SK-N-SH treated with all-trans-retinoic acid at 6 μM for 48 hours (cell line): ENCODE results near the gene ASPDH.

Experiments used
- ATAC-seq: fragments of 200-7000 bp; cut with Tn5 transposase; 3 replicates; pipeline ENCODE4 v1.9.1; 2020; ENCODE audit warnings: mild to moderate bottlenecking, moderate library complexity
- ARNTL ChIP-seq: fragments of 450-650 bp; formaldehyde crosslinking; IDR thresholded peaks from 2 replicates; pipeline ENCODE4 v1.5.0; 2020; ENCODE audit warnings: low read depth, mild to moderate bottlenecking, moderate library complexity, borderline replicate concordance
- CSDC2 ChIP-seq: fragments of 250-450 bp; sonication (Bioruptor Pico); IDR thresholded peaks from 2 replicates; pipeline ENCODE4 v1.5.0; 2020; ENCODE audit warnings: mild to moderate bottlenecking, moderate library complexity
- ESRRG ChIP-seq: fragments of 250-450 bp; sonication (Bioruptor Pico); IDR thresholded peaks from 2 replicates; pipeline ENCODE4 v1.6.1; 2021; ENCODE audit warnings: mild to moderate bottlenecking
- GLIS3 ChIP-seq: fragments of 250-450 bp; sonication (Bioruptor Pico); IDR thresholded peaks from 2 replicates; pipeline ENCODE4 v1.5.0; 2020; ENCODE audit warnings: mild to moderate bottlenecking, moderate library complexity
- ISL1 ChIP-seq: fragments of 250-450 bp; sonication (Bioruptor Pico); IDR thresholded peaks from 2 replicates; pipeline ENCODE4 v2.1.2; 2022; ENCODE audit warnings: mild to moderate bottlenecking, moderate library complexity
- OSR1 ChIP-seq: fragments of 250-450 bp; sonication (Bioruptor Pico); IDR thresholded peaks from 2 replicates; pipeline ENCODE4 v1.8.0; 2022; ENCODE audit warnings: moderate library complexity, mild to moderate bottlenecking, inconsistent platforms
- PPARA ChIP-seq: fragments of 250-450 bp; sonication (Bioruptor Pico); IDR thresholded peaks from 2 replicates; pipeline ENCODE4 v1.5.0; 2020; ENCODE audit warnings: mild to moderate bottlenecking, borderline replicate concordance
- RARB ChIP-seq: fragments of 250-450 bp; sonication (Bioruptor Pico); IDR thresholded peaks from 2 replicates; pipeline ENCODE4 v1.8.0; 2021; ENCODE audit warnings: mild to moderate bottlenecking, moderate library complexity
- SNAI2 ChIP-seq: fragments of 250-450 bp; sonication (Bioruptor Pico); IDR thresholded peaks from 2 replicates; pipeline ENCODE4 v1.5.0; 2020; ENCODE audit warnings: mild to moderate bottlenecking, moderate library complexity
- TCF4 ChIP-seq: fragments of 250-450 bp; sonication (Bioruptor Pico); IDR thresholded peaks from 2 replicates; pipeline ENCODE4 v1.8.0; 2021; ENCODE audit warnings: mild to moderate bottlenecking, moderate library complexity, borderline replicate concordance
- TOX ChIP-seq: fragments of 250-450 bp; sonication (Bioruptor Pico); IDR thresholded peaks from 2 replicates; pipeline ENCODE4 v1.8.0; 2021; ENCODE audit warnings: mild to moderate bottlenecking, moderate library complexity, borderline replicate concordance
- ZC3H10 ChIP-seq: fragments of 250-450 bp; sonication (Bioruptor Pico); IDR thresholded peaks from 2 replicates; pipeline ENCODE4 v1.5.1; 2021; ENCODE audit warnings: mild to moderate bottlenecking, moderate library complexity
- ZFP3 ChIP-seq: fragments of 250-450 bp; sonication (Bioruptor Pico); IDR thresholded peaks from 2 replicates; pipeline ENCODE4 v1.5.0; 2020; ENCODE audit warnings: mild to moderate bottlenecking, moderate library complexity
- ZFP30 ChIP-seq: fragments of 450-650 bp; formaldehyde crosslinking; IDR thresholded peaks from 2 replicates; pipeline ENCODE4 v1.5.0; 2022; ENCODE audit warnings: mild to moderate bottlenecking, moderate library complexity
- ZNF70 ChIP-seq: fragments of 450-650 bp; formaldehyde crosslinking; IDR thresholded peaks from 2 replicates; pipeline ENCODE4 v1.5.0; 2020; ENCODE audit warnings: mild to moderate bottlenecking, moderate library complexity
- TF ChIP-seq, protein P1 (sequence below): fragments of 250-450 bp; sonication (Bioruptor Pico); IDR thresholded peaks from 2 replicates; pipeline ENCODE4 v1.5.1; 2021; ENCODE audit warnings: mild to moderate bottlenecking, moderate library complexity
- TF ChIP-seq, protein P2 (sequence below): fragments of 250-450 bp; sonication (Bioruptor Pico); IDR thresholded peaks from 2 replicates; pipeline ENCODE4 v1.8.0; 2020; ENCODE audit warnings: mild to moderate bottlenecking, moderate library complexity, borderline replicate concordance
- TF ChIP-seq, protein P3 (sequence below): fragments of 250-450 bp; sonication (Bioruptor Pico); IDR thresholded peaks from 2 replicates; pipeline ENCODE4 v1.5.0; 2020; ENCODE audit warnings: mild to moderate bottlenecking, moderate library complexity
- TF ChIP-seq, protein P4 (sequence below): fragments of 250-450 bp; sonication (Bioruptor Pico); IDR thresholded peaks from 2 replicates; pipeline ENCODE4 v1.5.1; 2020; ENCODE audit warnings: low read depth, mild to moderate bottlenecking, moderate library complexity

Gene ASPDH

DNA sequence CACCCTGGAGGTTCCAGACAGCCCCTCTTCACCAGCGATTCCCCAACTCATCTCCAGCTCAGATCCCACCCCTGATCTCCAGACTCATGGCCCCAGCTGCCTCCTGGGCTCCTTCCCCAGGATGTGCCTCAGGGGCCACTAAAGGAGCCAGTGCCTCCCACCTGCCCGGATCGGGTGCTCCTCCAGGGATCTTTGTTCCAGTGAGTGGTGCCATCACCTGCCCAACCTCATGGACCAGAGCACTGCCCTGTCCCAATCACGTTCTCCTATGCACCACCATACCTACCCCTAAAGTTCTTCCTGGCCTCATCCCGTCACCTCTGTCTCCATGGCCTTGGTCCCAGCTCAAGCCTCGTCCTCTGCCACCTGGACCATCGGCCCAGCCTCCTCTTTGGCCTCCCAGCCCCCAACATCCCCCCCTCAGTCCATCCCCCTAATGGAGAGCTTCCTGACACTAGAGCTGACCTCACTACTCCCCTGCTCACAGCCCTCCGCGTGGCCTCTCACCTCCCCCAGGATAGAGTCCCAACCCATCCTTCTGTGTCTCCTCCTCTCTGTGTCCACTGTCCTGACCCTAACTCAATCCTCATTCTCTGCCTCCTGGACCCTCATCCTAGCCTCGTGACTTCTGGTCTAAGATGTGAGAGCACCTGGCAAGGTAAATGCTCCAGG, 28.3 kb downstream of the ASPDH start:
- no peak for TF ChIP-seq TCF4 (CRISPR knock-in tag)
- TF ChIP-seq CSDC2 (CRISPR knock-in tag): no peak
- TF ChIP-seq ZFP30: no peak
- no peak for TF ChIP-seq TOX (CRISPR knock-in tag)
- no peak for TF ChIP-seq SNAI2 (CRISPR knock-in tag)
- no peak for TF ChIP-seq ZC3H10 (CRISPR knock-in tag)
- TF ChIP-seq, protein P1, sequence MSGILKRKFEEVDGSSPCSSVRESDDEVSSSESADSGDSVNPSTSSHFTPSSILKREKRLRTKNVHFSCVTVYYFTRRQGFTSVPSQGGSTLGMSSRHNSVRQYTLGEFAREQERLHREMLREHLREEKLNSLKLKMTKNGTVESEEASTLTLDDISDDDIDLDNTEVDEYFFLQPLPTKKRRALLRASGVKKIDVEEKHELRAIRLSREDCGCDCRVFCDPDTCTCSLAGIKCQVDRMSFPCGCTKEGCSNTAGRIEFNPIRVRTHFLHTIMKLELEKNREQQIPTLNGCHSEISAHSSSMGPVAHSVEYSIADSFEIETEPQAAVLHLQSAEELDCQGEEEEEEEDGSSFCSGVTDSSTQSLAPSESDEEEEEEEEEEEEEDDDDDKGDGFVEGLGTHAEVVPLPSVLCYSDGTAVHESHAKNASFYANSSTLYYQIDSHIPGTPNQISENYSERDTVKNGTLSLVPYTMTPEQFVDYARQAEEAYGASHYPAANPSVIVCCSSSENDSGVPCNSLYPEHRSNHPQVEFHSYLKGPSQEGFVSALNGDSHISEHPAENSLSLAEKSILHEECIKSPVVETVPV: no peak
- TF ChIP-seq, protein P2, sequence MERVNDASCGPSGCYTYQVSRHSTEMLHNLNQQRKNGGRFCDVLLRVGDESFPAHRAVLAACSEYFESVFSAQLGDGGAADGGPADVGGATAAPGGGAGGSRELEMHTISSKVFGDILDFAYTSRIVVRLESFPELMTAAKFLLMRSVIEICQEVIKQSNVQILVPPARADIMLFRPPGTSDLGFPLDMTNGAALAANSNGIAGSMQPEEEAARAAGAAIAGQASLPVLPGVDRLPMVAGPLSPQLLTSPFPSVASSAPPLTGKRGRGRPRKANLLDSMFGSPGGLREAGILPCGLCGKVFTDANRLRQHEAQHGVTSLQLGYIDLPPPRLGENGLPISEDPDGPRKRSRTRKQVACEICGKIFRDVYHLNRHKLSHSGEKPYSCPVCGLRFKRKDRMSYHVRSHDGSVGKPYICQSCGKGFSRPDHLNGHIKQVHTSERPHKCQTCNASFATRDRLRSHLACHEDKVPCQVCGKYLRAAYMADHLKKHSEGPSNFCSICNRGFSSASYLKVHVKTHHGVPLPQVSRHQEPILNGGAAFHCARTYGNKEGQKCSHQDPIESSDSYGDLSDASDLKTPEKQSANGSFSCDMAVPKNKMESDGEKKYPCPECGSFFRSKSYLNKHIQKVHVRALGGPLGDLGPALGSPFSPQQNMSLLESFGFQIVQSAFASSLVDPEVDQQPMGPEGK (CRISPR knock-in tag): no peak
- no peak for TF ChIP-seq RARB
- TF ChIP-seq, protein P3, sequence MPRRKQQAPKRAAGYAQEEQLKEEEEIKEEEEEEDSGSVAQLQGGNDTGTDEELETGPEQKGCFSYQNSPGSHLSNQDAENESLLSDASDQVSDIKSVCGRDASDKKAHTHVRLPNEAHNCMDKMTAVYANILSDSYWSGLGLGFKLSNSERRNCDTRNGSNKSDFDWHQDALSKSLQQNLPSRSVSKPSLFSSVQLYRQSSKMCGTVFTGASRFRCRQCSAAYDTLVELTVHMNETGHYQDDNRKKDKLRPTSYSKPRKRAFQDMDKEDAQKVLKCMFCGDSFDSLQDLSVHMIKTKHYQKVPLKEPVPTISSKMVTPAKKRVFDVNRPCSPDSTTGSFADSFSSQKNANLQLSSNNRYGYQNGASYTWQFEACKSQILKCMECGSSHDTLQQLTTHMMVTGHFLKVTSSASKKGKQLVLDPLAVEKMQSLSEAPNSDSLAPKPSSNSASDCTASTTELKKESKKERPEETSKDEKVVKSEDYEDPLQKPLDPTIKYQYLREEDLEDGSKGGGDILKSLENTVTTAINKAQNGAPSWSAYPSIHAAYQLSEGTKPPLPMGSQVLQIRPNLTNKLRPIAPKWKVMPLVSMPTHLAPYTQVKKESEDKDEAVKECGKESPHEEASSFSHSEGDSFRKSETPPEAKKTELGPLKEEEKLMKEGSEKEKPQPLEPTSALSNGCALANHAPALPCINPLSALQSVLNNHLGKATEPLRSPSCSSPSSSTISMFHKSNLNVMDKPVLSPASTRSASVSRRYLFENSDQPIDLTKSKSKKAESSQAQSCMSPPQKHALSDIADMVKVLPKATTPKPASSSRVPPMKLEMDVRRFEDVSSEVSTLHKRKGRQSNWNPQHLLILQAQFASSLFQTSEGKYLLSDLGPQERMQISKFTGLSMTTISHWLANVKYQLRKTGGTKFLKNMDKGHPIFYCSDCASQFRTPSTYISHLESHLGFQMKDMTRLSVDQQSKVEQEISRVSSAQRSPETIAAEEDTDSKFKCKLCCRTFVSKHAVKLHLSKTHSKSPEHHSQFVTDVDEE (CRISPR knock-in tag): no peak
- TF ChIP-seq, protein P4, sequence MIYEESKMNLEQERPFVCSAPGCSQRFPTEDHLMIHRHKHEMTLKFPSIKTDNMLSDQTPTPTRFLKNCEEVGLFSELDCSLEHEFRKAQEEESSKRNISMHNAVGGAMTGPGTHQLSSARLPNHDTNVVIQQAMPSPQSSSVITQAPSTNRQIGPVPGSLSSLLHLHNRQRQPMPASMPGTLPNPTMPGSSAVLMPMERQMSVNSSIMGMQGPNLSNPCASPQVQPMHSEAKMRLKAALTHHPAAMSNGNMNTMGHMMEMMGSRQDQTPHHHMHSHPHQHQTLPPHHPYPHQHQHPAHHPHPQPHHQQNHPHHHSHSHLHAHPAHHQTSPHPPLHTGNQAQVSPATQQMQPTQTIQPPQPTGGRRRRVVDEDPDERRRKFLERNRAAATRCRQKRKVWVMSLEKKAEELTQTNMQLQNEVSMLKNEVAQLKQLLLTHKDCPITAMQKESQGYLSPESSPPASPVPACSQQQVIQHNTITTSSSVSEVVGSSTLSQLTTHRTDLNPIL (CRISPR knock-in tag): no peak
- no peak for TF ChIP-seq ARNTL (CRISPR knock-in tag)

DNA sequence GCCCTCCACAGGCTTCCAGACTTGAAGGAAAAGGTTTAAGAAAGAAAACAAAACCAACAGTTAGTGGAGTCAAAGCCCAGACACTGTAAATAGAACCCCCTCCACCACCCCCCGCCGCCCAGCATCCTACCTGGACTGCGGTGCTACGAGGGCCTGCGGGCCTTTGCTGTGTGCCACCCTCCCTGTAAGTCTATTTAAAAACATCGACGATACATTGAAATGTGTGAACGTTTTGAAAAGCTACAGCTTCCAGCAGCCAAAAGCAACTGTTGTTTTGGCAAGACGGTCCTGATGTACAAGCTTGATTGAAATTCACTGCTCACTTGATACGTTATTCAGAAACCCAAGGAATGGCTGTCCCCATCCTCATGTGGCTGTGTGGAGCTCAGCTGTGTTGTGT, 30.8 kb downstream of the ASPDH start:
- no peak for ATAC-seq
- TF ChIP-seq CSDC2 (CRISPR knock-in tag) (no peak), ESRRG (CRISPR knock-in tag) (no peak), PPARA (CRISPR knock-in tag) (no peak), GLIS3 (CRISPR knock-in tag) (no peak), ZFP3 (CRISPR knock-in tag) (no peak), ARNTL (CRISPR knock-in tag) (no peak), ISL1 (CRISPR knock-in tag) (no peak), ZNF70 (CRISPR knock-in tag) (no peak), ZFP30 (no peak), TCF4 (CRISPR knock-in tag) (no peak), OSR1 (CRISPR knock-in tag) (no peak)
- TF ChIP-seq, protein P2 (CRISPR knock-in tag): no peak
- TF ChIP-seq, protein P4 (CRISPR knock-in tag): no peak

More for the DNA sequence above, 28.3 kb downstream of the ASPDH start:
- ATAC-seq: no peak
